Pancreas (tissue), 10 donors: ENCODE data around the gene PTPRD. TPM values are rescaled to one million over a fixed set of nuclear protein-coding genes. Genes with fewer than 3 reads are reported as not detected.

Experiments
- ATAC-seq, 4 donors: fragments of 200-7000 bp; cut with Tn5 transposase; one replicate each; pipeline versions ENCODE4 v1.8.0 to v1.9.1; 2020; ENCODE audit warnings: mild to moderate bottlenecking in 4 of 4, moderate library complexity in 4 of 4
- DNase-seq, 6 donors: peaks; one replicate each; pipeline ENCODE4 v3.0.0-alpha.2; 2020
- FAIRE-seq: peaks from 2 replicates; lab custom pipeline; 2012; peaks lifted over from hg19 to GRCh38; lab: Jason Lieb, UNC
- H3K27ac ChIP-seq, 4 donors: fragments of 200-600 bp; sonication (generic); 1 replicate in 3 of 4; 2 replicates in 1 of 4; pipeline versions ENCODE4 v1.5.0 to v1.8.0; 2020
- H3K27me3 ChIP-seq, 4 donors: fragments of 200-600 bp; one replicate each; pipeline ENCODE4 v1.8.0; 2021
- H3K36me3 ChIP-seq, 3 donors: fragments of 200-600 bp; sonication (generic) in 1 of 3; one replicate each; pipeline versions ENCODE4 v1.5.0 to v1.8.0; 2020 to 2021
- H3K4me1 ChIP-seq, 3 donors: fragments of 200-600 bp; one replicate each; pipeline ENCODE4 v1.8.0; 2021
- H3K4me3 ChIP-seq, 4 donors: fragments of 200-600 bp; sonication (generic) in 2 of 4; one replicate each; pipeline versions ENCODE4 v1.5.0 to v1.8.0; 2020 to 2021
- H3K9me3 ChIP-seq, 4 donors: fragments of 200-600 bp; one replicate each; pipeline ENCODE4 v1.8.0; 2021
- WGBS, 2 donors: extraction: QIAGEN DNeasy Blood & Tissue Kit; methylation state at CpG; one replicate each; pipeline ENCODE4 v1.1.7; 2013; 5-methylcytosine and 5-hydroxymethylcytosine counted together
- intact Hi-C, 3 donors: fragments of 100-400 bp; cut with DNase I; formaldehyde crosslinking; loops; one replicate each; pipeline versions ENCODE4 v1.11.1 to v1.14.2; 2022
- polyA plus RNA-seq, 2 donors: library from polyadenylated mRNA; stranded (reverse); fragments of 200-250 nt; gene quantifications; one replicate each; pipeline ENCODE4 v1.2.3, GENCODE V29; 2013
- total RNA-seq, 6 donors: library from RNA; stranded (reverse); fragmentation: NEBNext Ultra II Directional in 4 of 6; extraction: Animal tissue kit (Norgen Biotek cat#: 25700) in 4 of 6; gene quantifications; one replicate each; pipeline versions ENCODE4 v1.2.1 to v1.2.4, GENCODE V29; 2021 to 2023
- TF ChIP-seq, protein P1 (sequence below), 4 donors: fragments of 200-600 bp; sonication (generic) in 3 of 4; IDR thresholded peaks; one replicate each; pipeline versions ENCODE4 v1.5.0 to v1.8.0; 2021; ENCODE audit warnings: antibody characterized with exemption in 4 of 4
- donor health status: healthy with polysubstance abuse.
- donor health status: DM: no; HTN: no; CAD: no; lungs with moderate emphysema.
- donor health status: DM: no; HTN: no; CAD: no.
- donor health status: control.
- donor health status: control.
- donor health status: Bipolar disorder and iron deficiency.
- donor health status: DM: yes; HTN: yes; CAD: no.
- donor health status: DM: no; HTN: no; CAD: no.
- donor health status: DM: no; HTN: no; CAD: no.
- donor health status: DM: yes; HTN: yes; CAD: no.

Gene PTPRD
- total and polyA plus RNA-seq, 8 donors = 2.1 to 21.7 (median 5.1) TPM

DNA sequence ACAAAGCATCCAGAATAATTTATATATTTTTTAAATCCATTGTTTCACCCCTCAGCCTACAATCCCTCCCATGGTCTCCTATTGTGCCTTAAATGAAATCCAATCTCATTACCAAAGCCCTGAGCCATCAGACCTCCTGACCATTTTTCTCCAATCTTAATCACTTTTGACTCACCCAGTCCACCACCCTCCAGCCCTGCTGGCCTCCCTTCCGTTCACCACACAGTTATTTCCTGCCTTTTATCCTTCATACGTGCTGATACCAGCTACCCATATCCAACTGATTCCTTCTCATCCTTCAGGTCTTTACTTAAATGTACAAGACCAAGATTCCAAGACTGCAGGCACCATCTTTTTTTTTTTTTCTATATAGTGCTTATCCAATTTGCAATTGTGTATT, 1786.5 kb downstream of the PTPRD start:
- no peak overlapping the region for H3K4me3 ChIP-seq
- FAIRE-seq (no peak), DNase-seq (no peak), ATAC-seq (no peak)
- peaks cover 0 to 3% (median 0%) of the 10 kb centered on the region in 3 donors for H3K4me1 ChIP-seq
- TF ChIP-seq, protein P1, sequence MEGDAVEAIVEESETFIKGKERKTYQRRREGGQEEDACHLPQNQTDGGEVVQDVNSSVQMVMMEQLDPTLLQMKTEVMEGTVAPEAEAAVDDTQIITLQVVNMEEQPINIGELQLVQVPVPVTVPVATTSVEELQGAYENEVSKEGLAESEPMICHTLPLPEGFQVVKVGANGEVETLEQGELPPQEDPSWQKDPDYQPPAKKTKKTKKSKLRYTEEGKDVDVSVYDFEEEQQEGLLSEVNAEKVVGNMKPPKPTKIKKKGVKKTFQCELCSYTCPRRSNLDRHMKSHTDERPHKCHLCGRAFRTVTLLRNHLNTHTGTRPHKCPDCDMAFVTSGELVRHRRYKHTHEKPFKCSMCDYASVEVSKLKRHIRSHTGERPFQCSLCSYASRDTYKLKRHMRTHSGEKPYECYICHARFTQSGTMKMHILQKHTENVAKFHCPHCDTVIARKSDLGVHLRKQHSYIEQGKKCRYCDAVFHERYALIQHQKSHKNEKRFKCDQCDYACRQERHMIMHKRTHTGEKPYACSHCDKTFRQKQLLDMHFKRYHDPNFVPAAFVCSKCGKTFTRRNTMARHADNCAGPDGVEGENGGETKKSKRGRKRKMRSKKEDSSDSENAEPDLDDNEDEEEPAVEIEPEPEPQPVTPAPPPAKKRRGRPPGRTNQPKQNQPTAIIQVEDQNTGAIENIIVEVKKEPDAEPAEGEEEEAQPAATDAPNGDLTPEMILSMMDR (IDR thresholded peaks at IDR 0.05) = no peak
- 69 to 77% methylated on average over 2 of the region's 2 CpGs for WGBS, 2 donors
- H3K9me3 ChIP-seq = no peaks in the 10 kb centered on the region
- intact Hi-C loops = no loop called here
- no peak overlapping the region for H3K27ac ChIP-seq
- H3K27me3 ChIP-seq = no peaks in the 10 kb centered on the region
- no peaks in the 10 kb centered on the region for H3K36me3 ChIP-seq

DNA sequence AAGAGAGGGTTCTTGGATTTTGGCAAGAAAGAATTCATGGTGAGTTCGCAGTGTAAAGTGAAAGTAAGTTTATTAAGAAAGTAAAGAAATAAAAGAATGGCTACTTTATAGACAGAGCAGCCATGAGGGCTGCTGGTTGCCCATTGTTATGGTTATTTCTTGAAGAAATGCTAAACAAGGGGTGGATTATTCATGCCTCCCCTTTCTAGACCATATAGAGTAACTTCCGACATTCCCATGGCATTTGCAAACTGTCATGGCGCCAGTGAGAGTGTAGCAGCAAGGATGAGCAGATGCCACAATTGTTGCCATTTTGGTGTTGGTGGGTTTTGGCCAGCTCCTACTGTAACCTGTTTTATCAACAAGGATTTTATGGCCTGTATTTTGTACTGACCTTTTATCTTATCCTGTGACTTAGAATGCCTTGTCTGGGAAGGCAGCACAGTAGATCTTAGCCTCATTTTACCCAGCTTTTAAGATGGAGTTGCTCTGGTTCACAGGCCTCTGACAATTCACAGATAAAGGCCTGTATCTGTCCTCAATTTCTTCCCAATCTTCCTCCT, 1787.1 kb downstream of the PTPRD start:
- Histone ChIP-seq H3K9me3 (no peaks in the 10 kb centered on the region), H3K4me3 (no peak overlapping the region), H3K4me1 (peaks cover 0 to 3% (median 0%) of the 10 kb centered on the region in 3 donors), H3K27me3 (no peaks in the 10 kb centered on the region), H3K36me3 (no peaks in the 10 kb centered on the region), H3K27ac (no peak overlapping the region)
- TF ChIP-seq, protein P1 (IDR thresholded peaks at IDR 0.05) = no peak
- ATAC-seq (no peak), FAIRE-seq (no peak), DNase-seq (no peak)
- intact Hi-C loops = no loop called here
- WGBS, 2 donors = 53 to 83% methylated on average over 3 of the region's 3 CpGs

DNA sequence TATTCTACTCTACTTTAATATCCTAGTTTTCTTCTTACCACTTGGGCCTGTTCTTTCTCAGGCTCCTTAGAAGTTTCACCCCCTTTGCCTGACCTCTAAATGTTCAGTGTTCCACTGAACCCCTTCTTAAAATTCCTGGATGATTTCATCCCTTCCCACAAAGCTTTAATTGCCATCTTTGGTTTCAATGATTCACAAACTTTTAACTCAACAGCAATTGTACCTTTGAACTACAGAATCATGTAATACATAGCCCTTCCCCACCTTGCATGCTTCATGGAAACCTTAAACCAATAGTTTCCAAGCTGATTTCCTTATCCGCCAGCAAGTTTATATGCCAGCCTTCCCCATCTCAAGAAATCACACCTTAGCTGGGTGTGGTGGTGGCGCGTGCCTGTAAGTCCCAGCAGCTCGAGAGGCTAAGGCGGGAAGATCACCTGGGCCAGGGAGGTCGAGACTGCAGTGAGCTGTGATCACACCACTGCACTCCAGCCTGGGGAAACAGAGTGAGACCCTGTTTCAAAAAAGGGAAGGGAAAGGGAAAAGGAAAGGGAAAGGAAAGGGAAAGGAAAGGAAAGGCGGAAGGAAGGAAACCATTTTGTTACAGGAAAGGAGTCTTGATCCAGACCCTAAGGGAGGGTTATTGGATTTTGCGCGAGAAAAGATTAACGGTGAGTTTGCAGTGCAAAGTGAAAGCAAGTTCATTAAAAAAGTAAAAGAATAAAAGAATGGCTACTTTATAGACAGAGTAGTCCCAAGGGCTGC, 1789.5 kb downstream of the PTPRD start:
- no peaks in the 10 kb centered on the region for H3K9me3 ChIP-seq
- H3K4me3 ChIP-seq = no peak overlapping the region
- H3K27me3 ChIP-seq = no peaks in the 10 kb centered on the region
- H3K4me1 ChIP-seq = peaks cover 0 to 3% (median 0%) of the 10 kb centered on the region in 3 donors
- ATAC-seq (no peak), FAIRE-seq (no peak), DNase-seq (no peak)
- intact Hi-C loops = no loop called here
- TF ChIP-seq, protein P1 (IDR thresholded peaks at IDR 0.05) = no peak
- no peaks in the 10 kb centered on the region for H3K36me3 ChIP-seq
- 93 to 97% methylated on average over 10 of the region's 10 CpGs for WGBS, 2 donors
- H3K27ac ChIP-seq = peak overlapping the region in 2 of 4 donors; percentile 31 to 38

DNA sequence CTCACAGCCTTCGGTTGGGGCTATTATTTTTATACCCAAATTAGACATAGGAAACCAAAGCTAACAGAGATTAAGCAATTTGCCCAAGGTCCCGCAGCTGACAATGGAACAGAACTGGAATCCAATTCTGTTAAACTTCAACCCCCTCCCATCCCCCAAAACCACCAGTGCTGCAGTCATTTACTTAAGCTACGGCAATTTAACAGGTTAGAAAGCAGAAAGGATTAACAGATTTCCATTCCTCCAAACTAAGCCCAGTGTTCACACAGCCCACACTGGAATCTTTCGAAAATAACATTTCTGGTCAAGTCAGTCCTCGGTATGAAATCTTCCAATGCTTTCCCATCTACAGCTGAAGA, 1790.2 kb downstream of the PTPRD start:
- peaks cover 0 to 3% (median 0%) of the 10 kb centered on the region in 3 donors for H3K4me1 ChIP-seq
- ATAC-seq = peak; percentile 38 to 89 (median 67)
- no peaks in the 10 kb centered on the region for H3K36me3 ChIP-seq
- no peaks in the 10 kb centered on the region for H3K9me3 ChIP-seq
- peak overlapping the region in 2 of 4 donors; percentile 31 to 38 for H3K27ac ChIP-seq
- DNase-seq = peak in 3 of 6 donors; percentile 9 to 33 (median 20)
- 25 to 26% methylated on average over 5 of the region's 5 CpGs for WGBS, 2 donors
- TF ChIP-seq, protein P1 (IDR thresholded peaks at IDR 0.05) = no peak
- intact Hi-C loops = no loop called here
- no peak overlapping the region for H3K4me3 ChIP-seq
- H3K27me3 ChIP-seq = no peaks in the 10 kb centered on the region
- FAIRE-seq = no peak
